Mesendoderm (in vitro differentiated cells): ENCODE data around the gene B4GALT3.

Experiments
- DNase-seq: peaks from one replicate; pipeline ENCODE4 v3.0.0; 2013
- H2AK5ac ChIP-seq: 2 replicates; pipeline ENCODE4 v1.6.1; 2013; ENCODE audit warnings: low read length, inconsistent platforms
- H2BK120ac ChIP-seq: 2 replicates; pipeline ENCODE4 v1.6.1; 2013; ENCODE audit warnings: low read depth, mild to moderate bottlenecking, low read length, moderate library complexity, mixed read lengths
- H2BK15ac ChIP-seq: replicated peaks from 2 replicates; pipeline ENCODE4 v1.6.1; 2013; ENCODE audit warnings: low read depth, mild to moderate bottlenecking, moderate library complexity
- H2BK5ac ChIP-seq: 2 replicates; pipeline ENCODE4 v1.6.1; 2013; ENCODE audit warnings: low read length, inconsistent platforms
- H3K18ac ChIP-seq: 2 replicates; pipeline ENCODE4 v1.6.1; 2013; ENCODE audit warnings: mild to moderate bottlenecking, low read length, mixed read lengths
- H3K23ac ChIP-seq: one replicate; pipeline ENCODE4 v1.6.1; 2013; ENCODE audit warnings: low read length
- H3K27ac ChIP-seq: 2 replicates; pipeline ENCODE4 v1.5.1; 2013; ENCODE audit warnings: low read depth, mild to moderate bottlenecking, inconsistent platforms, low read length, moderate library complexity
- H3K27me3 ChIP-seq: 2 replicates; pipeline ENCODE4 v1.6.1; 2013; ENCODE audit warnings: low read length, control low read depth, mild to moderate bottlenecking, inconsistent platforms; ENCODE audit not compliant: insufficient read depth, poor library complexity
- H3K36me3 ChIP-seq: 2 replicates; pipeline ENCODE4 v1.6.1; 2013; ENCODE audit warnings: low read length, inconsistent platforms; ENCODE audit not compliant: control insufficient read depth, insufficient read depth
- H3K4ac ChIP-seq: one replicate; pipeline ENCODE4 v1.6.1; 2013; ENCODE audit warnings: low read depth, mild to moderate bottlenecking, low read length, moderate library complexity
- H3K4me1 ChIP-seq: 2 replicates; pipeline ENCODE4 v1.6.1; 2013; ENCODE audit warnings: low read depth, low read length, inconsistent platforms; ENCODE audit not compliant: control insufficient read depth
- H3K4me2 ChIP-seq: 2 replicates; pipeline ENCODE4 v1.6.1; 2013; ENCODE audit warnings: low read length
- H3K4me3 ChIP-seq: 2 replicates; pipeline ENCODE4 v1.5.1; 2013; ENCODE audit warnings: mild to moderate bottlenecking, low read length
- H3K56ac ChIP-seq: one replicate; pipeline ENCODE4 v1.6.1; 2013; ENCODE audit warnings: low read length
- H3K79me1 ChIP-seq: 2 replicates; pipeline ENCODE4 v1.6.1; 2013; ENCODE audit warnings: low read length, inconsistent platforms
- H3K79me2 ChIP-seq: 2 replicates; pipeline ENCODE4 v1.6.1; 2013; ENCODE audit warnings: mild to moderate bottlenecking, low read length; ENCODE audit not compliant: control insufficient read depth, insufficient read depth
- H3K9ac ChIP-seq: 2 replicates; pipeline ENCODE4 v1.6.1; 2013; ENCODE audit warnings: low read length, inconsistent platforms
- H4K5ac ChIP-seq: one replicate; pipeline ENCODE4 v1.6.1; 2013; ENCODE audit warnings: low read length
- H4K8ac ChIP-seq: one replicate; pipeline ENCODE4 v1.6.1; 2013; ENCODE audit warnings: low read depth, mild to moderate bottlenecking, control low read depth, low read length, moderate library complexity
- WGBS: extraction: QIAGEN DNeasy Blood & Tissue Kit; methylation state at CpG from one replicate; pipeline ENCODE4 v1.1.7; 2013; ENCODE audit warnings: low lambda C conversion rate, missing lambda C conversion rate; ENCODE audit not compliant: insufficient coverage; ENCODE audit errors: extremely low coverage; 5-methylcytosine and 5-hydroxymethylcytosine counted together

B4GALT3 gene

DNA sequence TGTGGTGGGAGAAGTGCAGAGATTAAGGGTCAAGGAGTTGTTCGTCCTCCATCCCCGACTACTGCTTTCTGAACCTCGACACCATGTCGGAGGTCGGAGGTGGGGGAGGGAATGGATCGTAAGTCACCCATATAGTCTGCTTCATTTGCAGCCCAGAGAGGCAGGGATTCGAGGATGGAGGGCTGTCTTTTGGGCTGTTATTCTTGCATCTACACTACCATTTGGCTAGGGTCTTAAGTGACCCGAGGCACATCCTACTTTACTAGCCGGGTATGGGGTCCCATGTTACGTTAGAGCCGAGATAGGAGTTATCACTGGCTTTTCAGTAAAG, 17.4 kb downstream of the B4GALT3 start:
- no CpG with 5 or more reads among the region's 11 CpGs for WGBS
- Histone ChIP-seq H3K79me1 (peaks cover 5% of the 10 kb centered on the region), H2BK120ac (no peak overlapping the region), H3K56ac (peak overlapping the region; percentile 91), H3K9ac (peak overlapping the region; percentile 82), H3K27me3 (no peaks in the 10 kb centered on the region), H4K5ac (no peak overlapping the region), H3K4ac (peak overlapping the region; percentile 92), H3K36me3 (no peaks in the 10 kb centered on the region), H2BK15ac (no peak overlapping the region), H2AK5ac (no peak overlapping the region), H3K4me2 (peak overlapping the region; percentile 91), H3K4me1 (peaks cover 2% of the 10 kb centered on the region), H3K79me2 (no peaks in the 10 kb centered on the region), H4K8ac (no peak overlapping the region), H3K27ac (no peak overlapping the region), H3K18ac (peak overlapping the region; percentile 93), H3K4me3 (peak overlapping the region; percentile 43), H3K23ac (no peak overlapping the region), H2BK5ac (no peak overlapping the region)
- DNase-seq, result no peak

DNA sequence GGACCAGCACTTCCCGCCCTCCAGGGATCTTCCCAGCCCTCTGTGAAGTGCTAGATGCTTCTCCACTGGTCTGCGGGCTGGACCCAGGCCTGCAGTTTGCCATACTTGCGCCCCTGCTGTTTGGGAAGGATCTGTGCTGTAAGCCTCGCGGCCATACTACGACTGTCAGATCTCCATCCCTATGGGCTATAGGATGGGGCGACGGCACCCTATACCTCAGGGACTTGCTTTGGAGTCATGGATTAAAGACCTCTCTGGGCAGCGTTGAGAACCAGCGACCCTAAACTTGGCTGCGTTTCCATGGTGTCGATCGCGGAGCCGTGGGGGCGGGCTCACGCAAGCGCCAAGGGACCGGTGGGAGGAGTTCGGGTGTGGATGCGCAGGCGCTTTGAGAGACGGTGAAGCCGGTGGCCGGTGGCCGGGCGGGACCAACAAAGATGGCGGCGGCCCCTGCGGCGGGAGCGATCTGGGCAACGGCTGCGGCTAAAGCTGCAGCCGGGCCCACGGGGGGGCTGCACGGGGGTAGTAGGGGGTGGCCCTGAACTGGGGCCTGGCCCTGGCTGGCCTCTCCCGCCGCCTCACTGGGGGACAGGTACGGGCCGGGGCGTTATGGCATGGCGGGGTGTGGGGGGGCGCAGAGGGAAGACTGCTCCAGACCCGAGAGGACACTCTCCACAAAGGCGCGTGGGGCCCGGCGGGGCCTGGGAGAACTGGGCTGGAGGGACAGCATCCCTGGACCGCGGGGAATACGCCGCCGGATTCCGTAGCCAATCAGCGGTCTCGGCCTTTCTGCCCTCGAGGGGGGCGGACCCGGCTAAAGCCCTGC, 18.0 kb downstream of the B4GALT3 start, which contains the start of gene USP21:
USP21 (plus strand) TSS at position 414 of the 826 bp plus-strand sequence. CDS start 1,141 bp downstream, outside the sequence.
- H2BK120ac ChIP-seq, result no peak within 1 kb of the TSS
- H3K27ac ChIP-seq, result peak within 1 kb of the TSS; percentile 40
- H2BK5ac ChIP-seq, result no peak within 1 kb of the TSS
- H3K56ac ChIP-seq, result peak within 1 kb of the TSS; percentile 91
- H3K79me1 ChIP-seq, result peaks cover 5% of the 10 kb centered on the region
- H2BK15ac ChIP-seq, result no peak within 1 kb of the TSS
- peak within 1 kb of the TSS; percentile 92 for H3K4ac ChIP-seq
- no peaks in the 10 kb centered on the region for H3K27me3 ChIP-seq
- no peak within 1 kb of the TSS for H4K8ac ChIP-seq
- H3K23ac ChIP-seq, result no peak within 1 kb of the TSS
- peak; percentile 96 for DNase-seq
- H3K36me3 ChIP-seq, result no peaks in the 10 kb centered on the region
- no CpG with 5 or more reads among the region's 60 CpGs for WGBS
- peak within 1 kb of the TSS; percentile 91 for H3K4me2 ChIP-seq
- peak within 1 kb of the TSS; percentile 83 for H3K9ac ChIP-seq
- H3K4me3 ChIP-seq, result peak within 1 kb of the TSS; percentile 55
- peaks cover 4% of the 10 kb centered on the region for H3K4me1 ChIP-seq
- no peak within 1 kb of the TSS for H2AK5ac ChIP-seq
- no peak within 1 kb of the TSS for H4K5ac ChIP-seq
- no peaks in the 10 kb centered on the region for H3K79me2 ChIP-seq
- H3K18ac ChIP-seq, result peak within 1 kb of the TSS; percentile 93

DNA sequence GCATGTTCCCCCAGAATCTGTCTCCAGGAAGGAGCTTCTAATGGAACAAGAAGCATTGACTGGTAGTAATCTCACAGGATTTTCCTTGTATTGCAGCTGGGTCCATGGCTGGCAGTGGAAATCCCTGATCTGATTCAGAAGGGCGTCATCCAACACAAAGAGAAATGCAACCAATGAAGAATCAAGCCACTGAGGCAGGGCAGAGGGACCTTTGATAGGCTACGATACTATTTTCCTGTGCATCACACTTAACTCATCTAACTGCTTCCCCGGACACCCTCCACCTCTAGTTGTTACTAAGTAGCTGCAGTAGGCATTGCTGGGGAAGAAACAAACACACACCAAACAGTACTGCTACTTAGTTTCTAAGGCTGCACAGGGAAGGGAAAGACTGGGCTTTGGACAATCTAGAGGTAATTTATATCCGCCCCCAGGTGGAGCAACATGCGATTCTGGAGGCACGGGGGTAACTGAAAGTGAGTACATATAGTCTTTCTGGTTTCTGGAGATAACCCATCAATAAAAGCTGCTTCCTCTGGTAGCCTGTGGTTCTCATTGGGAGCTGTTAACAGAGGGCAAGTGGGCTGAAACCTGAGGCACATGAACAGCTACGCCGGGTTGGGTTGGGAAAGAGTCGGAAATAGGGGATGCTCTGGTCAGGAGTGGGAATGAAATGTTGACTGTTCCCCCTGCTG, 18.8 kb downstream of the B4GALT3 start:
- Histone ChIP-seq H3K56ac (peak overlapping the region; percentile 89), H3K4me1 (peaks cover 4% of the 10 kb centered on the region), H3K23ac (no peak overlapping the region), H3K27me3 (no peaks in the 10 kb centered on the region), H3K36me3 (no peaks in the 10 kb centered on the region), H3K79me1 (peaks cover 5% of the 10 kb centered on the region), H3K79me2 (no peaks in the 10 kb centered on the region), H3K9ac (peak overlapping the region; percentile 83), H3K27ac (no peak overlapping the region), H3K4me3 (no peak overlapping the region), H4K8ac (no peak overlapping the region), H2BK5ac (no peak overlapping the region), H4K5ac (no peak overlapping the region), H3K18ac (no peak overlapping the region), H2AK5ac (no peak overlapping the region), H3K4me2 (no peak overlapping the region), H2BK120ac (no peak overlapping the region), H3K4ac (no peak overlapping the region), H2BK15ac (no peak overlapping the region)
- no CpG with 5 or more reads among the region's 9 CpGs for WGBS
- no peak for DNase-seq

DNA sequence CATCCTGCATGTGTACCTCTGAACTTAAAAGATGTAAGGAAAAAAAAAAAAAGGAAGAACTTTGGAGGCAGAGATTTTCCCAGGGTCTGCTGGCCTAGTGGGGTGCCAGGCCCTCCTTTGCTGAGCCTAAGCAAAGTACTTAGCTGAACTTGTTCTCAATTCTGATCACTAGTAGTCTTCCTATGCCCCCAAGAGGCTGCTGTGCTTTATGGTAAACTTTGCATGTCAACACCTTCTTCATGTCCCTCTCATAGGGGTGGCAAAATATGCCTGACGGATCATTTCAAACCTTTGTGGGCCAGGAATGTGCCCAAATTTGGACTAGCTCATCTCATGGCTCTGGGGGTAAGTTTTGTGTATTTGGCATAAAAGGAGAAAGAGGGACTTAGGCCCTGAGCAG, 19.4 kb downstream of the B4GALT3 start:
- no peak overlapping the region for H3K9ac ChIP-seq
- H3K23ac ChIP-seq, result no peak overlapping the region
- no peak overlapping the region for H3K4ac ChIP-seq
- no peak overlapping the region for H3K56ac ChIP-seq
- no peak overlapping the region for H2AK5ac ChIP-seq
- no peaks in the 10 kb centered on the region for H3K79me2 ChIP-seq
- H2BK120ac ChIP-seq, result no peak overlapping the region
- no peak overlapping the region for H3K18ac ChIP-seq
- no peak overlapping the region for H4K5ac ChIP-seq
- H2BK5ac ChIP-seq, result no peak overlapping the region
- no peaks in the 10 kb centered on the region for H3K36me3 ChIP-seq
- no peaks in the 10 kb centered on the region for H3K27me3 ChIP-seq
- no peak overlapping the region for H3K4me3 ChIP-seq
- peaks cover 4% of the 10 kb centered on the region for H3K4me1 ChIP-seq
- WGBS, result no CpG with 5 or more reads among the region's 1 CpG
- no peak overlapping the region for H3K27ac ChIP-seq
- no peak for DNase-seq
- no peak overlapping the region for H4K8ac ChIP-seq
- H2BK15ac ChIP-seq, result no peak overlapping the region
- peaks cover 5% of the 10 kb centered on the region for H3K79me1 ChIP-seq
- H3K4me2 ChIP-seq, result no peak overlapping the region

DNA sequence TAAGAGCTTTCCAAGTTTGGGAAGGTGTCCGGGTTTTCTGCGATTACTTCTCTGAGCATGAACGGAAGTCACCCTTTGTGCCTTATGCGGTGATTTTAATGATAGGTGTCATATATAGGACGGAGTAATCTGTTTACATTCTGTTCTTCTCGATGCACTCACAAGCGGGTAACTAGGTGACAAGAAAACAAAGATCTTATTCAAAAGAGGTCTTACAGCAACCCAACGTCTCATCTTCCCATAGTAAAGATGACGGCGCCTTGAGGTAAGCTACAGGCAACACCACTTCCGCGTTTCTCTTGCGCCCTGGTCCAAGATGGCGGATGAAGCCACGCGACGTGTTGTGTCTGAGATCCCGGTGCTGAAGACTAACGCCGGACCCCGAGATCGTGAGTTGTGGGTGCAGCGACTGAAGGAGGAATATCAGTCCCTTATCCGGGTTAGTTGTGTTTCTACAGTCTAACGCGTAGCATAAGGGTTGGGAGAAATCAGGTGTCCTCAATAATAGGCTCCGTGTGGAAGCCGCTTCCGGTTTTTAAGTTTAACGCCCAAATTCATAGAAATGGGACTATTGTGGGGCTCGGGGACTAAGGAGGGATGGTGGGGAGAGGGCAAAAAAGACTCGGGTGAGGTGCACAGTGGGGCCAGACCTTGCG, 23.5 kb downstream of the B4GALT3 start, which contains the start of gene UFC1:
UFC1 (plus strand) TSS at position 297 of the 656 bp plus-strand sequence; CDS start at position 317, 20 bp downstream.
- Histone ChIP-seq H4K5ac (peak within 1 kb of the TSS; percentile 64), H3K23ac (no peak within 1 kb of the TSS), H3K27me3 (no peaks in the 10 kb centered on the region), H3K4me2 (peak within 1 kb of the TSS; percentile 47), H3K79me2 (no peaks in the 10 kb centered on the region), H3K36me3 (no peaks in the 10 kb centered on the region), H3K4me3 (peak within 1 kb of the TSS; percentile 59), H3K56ac (peak within 1 kb of the TSS; percentile 95), H3K18ac (peak within 1 kb of the TSS; percentile 77), H4K8ac (peak within 1 kb of the TSS; percentile 91), H3K27ac (peak within 1 kb of the TSS; percentile 28), H3K79me1 (no peaks in the 10 kb centered on the region), H2BK15ac (no peak within 1 kb of the TSS), H3K4me1 (peaks cover 2% of the 10 kb centered on the region), H2AK5ac (no peak within 1 kb of the TSS), H2BK5ac (peak within 1 kb of the TSS; percentile 84), H3K4ac (peak within 1 kb of the TSS; percentile 7), H2BK120ac (no peak within 1 kb of the TSS), H3K9ac (peak within 1 kb of the TSS; percentile 79)
- no CpG with 5 or more reads among the region's 33 CpGs for WGBS
- peak; percentile 95 for DNase-seq
